Astrocyte of the spinal cord (primary cell): ENCODE data around the gene TRPV4.

Experiments used
- DNase-seq: peaks from one replicate; pipeline ENCODE4 v3.0.0; 2011; ENCODE audit warnings: low read depth, low spot score
- H3K4me3 ChIP-seq: 2 replicates; pipeline ENCODE4 v1.5.1; 2011; ENCODE audit warnings: low read depth, mild to moderate bottlenecking, low read length, moderate library complexity
- CTCF ChIP-seq: IDR thresholded peaks from 2 replicates; pipeline ENCODE4 v1.5.1; 2012; ENCODE audit warnings: low read depth, mild to moderate bottlenecking, low read length, inconsistent platforms
- in situ Hi-C: cut with HindIII; loops from 2 replicates; pipeline ENCODE4 v1.10.0; 2017; ENCODE audit warnings: low sequenced_read_pairs

Gene TRPV4

GRCh38 chr12:109770104-109770860 is 62.9 kb downstream of the TRPV4 start:
- no peak for TF ChIP-seq CTCF
- in situ Hi-C loops, result no loop called here
- no peak overlapping the region for H3K4me3 ChIP-seq

GRCh38 chr12:109768901-109769670 is 64.1 kb downstream of the TRPV4 start:
- no peak overlapping the region for H3K4me3 ChIP-seq
- no peak for TF ChIP-seq CTCF
- no peak for DNase-seq
- in situ Hi-C loops, result no loop called here

More at GRCh38 chr12:109770104-109770860, 62.9 kb downstream of the TRPV4 start:
- DNase-seq, result no peak

GRCh38 chr12:109767991-109768900 is 65.0 kb downstream of the TRPV4 start:
- in situ Hi-C loops, result no loop called here
- DNase-seq, result no peak

GRCh38 chr12:109767456-109767855 is 65.7 kb downstream of the TRPV4 start:
- in situ Hi-C loops, result no loop called here
- TF ChIP-seq CTCF, result no peak
- H3K4me3 ChIP-seq, result no peak overlapping the region
- DNase-seq, result no peak

More at GRCh38 chr12:109767991-109768900, 65.0 kb downstream of the TRPV4 start:
- H3K4me3 ChIP-seq, result no peak overlapping the region
- TF ChIP-seq CTCF, result no peak

- in situ Hi-C loops, result no loop called here
- no peak for DNase-seq
- no peak for TF ChIP-seq CTCF
- no peak overlapping the region for H3K4me3 ChIP-seq
These were observed 66.9 kb downstream of the TRPV4 start for GRCh38 chr12:109766251-109766778.

- no peak for TF ChIP-seq CTCF
- in situ Hi-C loops, result no loop called here
- DNase-seq, result no peak
- H3K4me3 ChIP-seq, result no peak overlapping the region
These were observed 67.8 kb downstream of the TRPV4 start for GRCh38 chr12:109765446-109765810.
